Activated CD4-positive, CD25-positive, alpha-beta regulatory T cell (primary cell): Measurements from ENCODE around the gene OR51V1.
"Not testable (repeated sequence)": the region's sequence is repeated elsewhere in the genome, so short reads cannot be mapped to it uniquely, and the experiment has no call there.

Experiments used
- DNase-seq, 4 experiments: peaks; one replicate each; lab custom pipeline; 2025; lab: John Stamatoyannopoulos, UW

The OR51V1 gene

DNA sequence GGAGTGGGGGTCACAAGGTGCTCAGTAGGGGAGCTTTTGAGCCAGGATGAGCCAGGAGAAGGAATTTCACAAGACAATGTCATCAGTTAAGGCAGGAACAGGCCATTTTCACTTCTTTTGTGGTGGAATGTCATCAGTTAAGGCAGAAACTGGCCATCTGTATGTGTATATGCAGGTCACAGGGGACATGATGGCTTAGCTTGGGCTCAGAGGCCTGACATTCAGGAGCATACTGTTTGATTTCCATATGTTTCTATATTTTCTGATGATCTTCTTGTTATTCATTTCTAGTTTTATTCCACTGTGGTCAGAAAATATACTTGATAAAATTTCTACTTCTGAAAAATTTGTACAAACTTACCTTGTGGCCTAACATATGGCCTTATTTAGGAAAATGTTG, 34.6 kb downstream of the OR51V1 start:
- not testable (repeated sequence) for DNase-seq

DNA sequence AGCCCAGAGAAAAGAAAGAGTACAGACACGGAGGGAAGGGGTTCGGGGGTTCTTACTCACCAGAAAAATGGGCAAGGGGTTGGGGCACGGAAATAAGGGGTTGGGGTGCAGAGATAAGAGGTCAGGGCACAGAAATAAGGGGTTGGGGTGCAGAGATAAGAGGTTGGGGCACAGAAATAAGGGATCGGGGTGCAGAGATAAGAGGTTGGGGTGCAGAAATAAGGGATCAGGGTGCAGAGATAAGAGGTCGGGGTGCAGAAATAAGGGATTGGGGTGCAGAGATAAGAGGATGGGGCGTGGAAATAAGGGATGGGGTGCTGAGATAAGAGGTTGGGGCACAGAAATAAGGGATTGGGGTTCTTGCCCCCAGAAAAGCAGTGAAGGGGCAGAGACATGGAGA, 35.7 kb downstream of the OR51V1 start:
- not testable (repeated sequence) for DNase-seq

DNA sequence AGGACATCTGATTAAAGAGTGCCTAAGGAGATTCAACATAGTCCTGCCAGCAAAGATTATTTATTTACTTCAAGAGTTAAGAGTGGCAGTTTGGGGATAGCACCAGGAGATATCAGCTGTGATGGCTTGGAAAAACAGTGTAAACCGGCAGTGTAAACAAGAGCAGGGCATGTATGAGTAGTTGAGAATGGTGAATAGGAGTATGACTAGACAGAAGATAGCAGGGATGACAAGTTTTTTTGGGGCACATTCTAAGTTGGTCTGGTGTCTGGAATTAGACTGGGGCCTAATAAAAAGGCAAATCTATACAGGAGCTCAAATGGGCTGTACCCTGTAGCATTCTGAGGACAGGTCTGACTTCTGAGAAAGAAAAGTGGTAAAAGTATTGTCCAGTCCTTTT, 39.4 kb downstream of the OR51V1 start:
- not testable (repeated sequence) for DNase-seq

DNA sequence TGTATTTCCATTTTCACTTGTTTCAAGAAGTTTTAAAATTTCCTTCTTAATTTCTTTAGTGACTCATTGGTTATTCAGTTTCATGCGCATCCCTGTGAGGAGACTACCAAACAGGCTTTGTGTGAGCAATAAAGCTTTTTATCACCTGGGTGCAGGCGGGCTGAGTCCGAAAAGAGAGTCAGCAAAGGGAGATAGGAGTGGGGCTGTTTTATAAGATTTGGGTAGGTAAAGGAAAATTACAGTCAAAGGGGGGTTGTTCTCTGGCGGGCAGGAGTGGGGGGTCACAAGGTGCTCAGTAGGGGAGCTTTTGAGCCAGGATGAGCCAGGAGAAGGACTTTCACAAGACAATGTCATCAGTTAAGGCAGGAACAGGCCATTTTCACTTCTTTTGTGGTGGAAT, 40.3 kb downstream of the OR51V1 start:
- not testable (repeated sequence) for DNase-seq

DNA sequence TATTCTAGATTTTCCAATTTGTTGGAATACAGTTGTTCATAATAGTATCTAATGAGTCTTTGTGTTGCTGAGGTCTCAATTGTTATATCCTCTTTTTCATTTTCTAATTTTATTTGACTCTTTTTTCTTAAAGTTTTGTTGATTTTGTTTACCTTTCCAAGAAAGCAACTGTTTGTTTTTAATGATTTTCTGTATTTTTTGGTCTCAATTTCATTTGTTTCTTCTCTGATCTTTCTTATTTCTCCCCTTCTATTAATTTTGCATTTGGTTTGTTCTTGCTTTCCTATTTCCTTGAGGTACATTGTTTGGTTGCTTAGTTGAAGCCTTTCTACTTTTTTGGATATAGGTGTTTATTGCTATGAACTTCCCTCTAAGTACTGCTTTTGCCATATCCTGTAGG, 40.7 kb downstream of the OR51V1 start:
- no peak for DNase-seq

DNA sequence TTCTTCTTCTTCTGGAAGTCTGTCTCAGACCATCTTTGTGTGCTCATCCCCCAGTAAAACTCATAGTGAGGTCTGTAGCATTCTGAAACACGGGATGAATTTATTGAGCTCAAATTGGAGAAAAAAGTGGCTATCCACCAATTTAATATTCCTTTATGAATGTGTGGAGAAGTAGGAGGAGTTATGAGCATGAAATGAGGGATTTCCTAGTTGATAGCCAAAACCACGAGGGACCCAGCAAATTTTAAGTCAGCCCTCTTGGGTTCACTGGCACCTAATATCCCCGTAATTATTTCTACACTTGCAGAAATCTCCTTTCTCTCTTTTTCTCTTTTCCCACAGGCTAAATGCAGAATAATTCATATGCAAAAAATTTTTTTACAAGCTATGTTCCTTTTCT, 45.8 kb downstream of the OR51V1 start, which contains the start of gene OR52A1:
OR52A1 (minus strand) TSS at position 101 of the 400 bp plus-strand sequence. CDS start 2,388 bp downstream, outside the sequence.
- DNase-seq, result no peak

DNA sequence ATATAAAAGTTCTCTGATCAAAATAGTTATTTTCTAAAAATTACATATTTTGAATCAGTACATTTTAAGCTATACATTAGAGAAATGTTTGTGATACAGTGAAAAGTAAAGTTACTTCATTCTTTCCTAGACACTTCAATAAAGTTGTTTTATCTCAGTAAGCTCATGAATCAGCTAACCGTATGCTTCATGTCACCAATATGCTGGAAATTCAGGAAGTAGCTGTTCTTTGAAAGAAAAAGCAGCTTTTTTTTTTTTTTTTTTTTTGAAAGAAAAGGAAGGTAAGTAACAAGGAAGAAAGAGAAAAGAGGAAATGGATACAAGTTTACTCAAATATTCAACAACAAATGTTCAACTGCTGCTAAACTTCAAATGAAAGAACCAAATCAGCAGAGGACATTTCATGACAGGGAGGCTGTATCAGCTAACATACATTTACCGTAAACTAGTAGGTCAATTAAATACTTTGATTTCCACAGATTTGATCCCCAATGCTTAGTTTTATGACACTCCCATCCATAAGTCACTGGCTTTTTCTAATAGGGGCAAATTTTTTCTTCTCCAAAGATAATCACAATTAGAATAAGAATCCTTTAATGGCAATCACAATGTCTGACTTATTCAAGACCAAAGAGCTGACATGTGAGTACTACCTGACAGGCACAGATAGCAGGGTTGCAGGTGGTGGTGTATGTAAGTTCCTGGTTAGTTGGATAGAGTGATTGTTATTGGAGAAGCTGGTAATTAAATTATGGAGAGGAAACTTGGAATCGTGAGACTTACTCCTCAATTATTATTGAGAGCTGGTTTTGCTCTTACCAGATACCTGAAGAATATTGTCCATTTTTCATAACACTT, 46.7 kb downstream of the OR51V1 start:
- no peak for DNase-seq

DNA sequence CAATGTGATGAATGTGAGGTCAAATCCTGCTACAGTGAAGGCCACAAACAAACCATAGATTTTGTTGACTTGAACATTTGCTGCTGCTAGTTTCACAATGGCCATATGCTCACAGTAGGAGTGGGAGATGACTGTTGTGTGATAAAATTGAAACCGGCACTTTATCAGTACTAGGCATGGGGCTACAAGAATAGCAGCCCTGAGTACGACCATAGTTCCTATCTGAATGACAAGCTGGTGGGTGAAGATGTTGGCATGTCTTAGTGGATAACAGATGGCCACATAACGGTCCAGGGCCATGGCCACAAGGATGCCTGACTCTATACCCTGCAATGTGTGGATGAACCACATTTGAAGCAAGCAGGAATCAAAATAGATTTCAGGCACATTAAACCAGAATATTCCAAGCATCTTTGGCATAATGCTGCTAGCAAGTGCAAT, 48.7 kb downstream of the OR51V1 start:
- DNase-seq, result no peak
